MCF 10A (cell line): ENCODE data around the gene DAB1. TPM values are rescaled to one million over a fixed set of nuclear protein-coding genes. Genes with fewer than 3 reads are reported as not detected.

Source experiments
- BruUV-seq: library from RNA; stranded (reverse); fragments of 400-500 nt; replicated peaks from 2 replicates; lab custom pipeline; 2021; lab: Mats Ljungman, UMichigan
- CTCF ChIA-PET: fragments of 300-600 bp; sonication (Branson Sonifier 250); formaldehyde crosslinking; extraction: SDS; loops from one replicate; lab custom pipeline; 2021; ENCODE audit warnings: antibody characterized with exemption, inconsistent platforms; lab: Yijun Ruan, JAX
- POLR2A ChIA-PET: fragments of 300-600, 350-650 bp; sonication (Branson Sonifier 250); formaldehyde crosslinking; extraction: SDS; loops from one replicate; lab custom pipeline; 2020; ENCODE audit warnings: antibody characterized with exemption, inconsistent platforms; lab: Yijun Ruan, JAX
- DNase-seq: peaks from one replicate; pipeline ENCODE4 v3.0.0-alpha.2; 2018; ENCODE audit not compliant: unreplicated experiment
- H3K27ac Mint-ChIP-seq: one replicate; pipeline ENCODE4 v1.8.0; 2022; ENCODE audit warnings: mild to moderate bottlenecking, low read depth, mixed read lengths; ENCODE audit not compliant: unreplicated experiment
- H3K27me3 Mint-ChIP-seq: one replicate; pipeline ENCODE4 v1.8.0; 2022; ENCODE audit warnings: mixed read lengths; ENCODE audit not compliant: insufficient read depth, unreplicated experiment
- H3K36me3 Mint-ChIP-seq: one replicate; pipeline ENCODE4 v1.8.0; 2022; ENCODE audit warnings: mild to moderate bottlenecking, moderate library complexity, mixed read lengths; ENCODE audit not compliant: insufficient read depth, unreplicated experiment
- H3K4me1 Mint-ChIP-seq: one replicate; pipeline ENCODE4 v1.8.0; 2022; ENCODE audit warnings: mixed read lengths; ENCODE audit not compliant: insufficient read depth, unreplicated experiment
- H3K4me3 Mint-ChIP-seq: one replicate; pipeline ENCODE4 v1.8.0; 2022; ENCODE audit warnings: mild to moderate bottlenecking, moderate library complexity, mixed read lengths; ENCODE audit not compliant: unreplicated experiment
- H3K9me3 Mint-ChIP-seq: one replicate; pipeline ENCODE4 v1.8.0; 2022; ENCODE audit warnings: mixed read lengths; ENCODE audit not compliant: unreplicated experiment
- intact Hi-C: fragments of 100-400 bp; cut with micrococcal nuclease; formaldehyde crosslinking; loops from 2 replicates; pipeline ENCODE4 v1.14.1; 2022
- total RNA-seq: library from RNA; stranded (reverse); gene quantifications from 2 replicates; pipeline ENCODE4 v1.2.3, GENCODE V29; 2022
- TF ChIP-seq, protein P1 (sequence below): fragments of 200-600 bp; IDR thresholded peaks from one replicate; pipeline ENCODE4 v1.8.0; 2022; ENCODE audit warnings: antibody characterized with exemption, mild to moderate bottlenecking; ENCODE audit not compliant: unreplicated experiment

DAB1 gene
- total RNA-seq, 1 experiment from 2014 or later, result not detected

DNA sequence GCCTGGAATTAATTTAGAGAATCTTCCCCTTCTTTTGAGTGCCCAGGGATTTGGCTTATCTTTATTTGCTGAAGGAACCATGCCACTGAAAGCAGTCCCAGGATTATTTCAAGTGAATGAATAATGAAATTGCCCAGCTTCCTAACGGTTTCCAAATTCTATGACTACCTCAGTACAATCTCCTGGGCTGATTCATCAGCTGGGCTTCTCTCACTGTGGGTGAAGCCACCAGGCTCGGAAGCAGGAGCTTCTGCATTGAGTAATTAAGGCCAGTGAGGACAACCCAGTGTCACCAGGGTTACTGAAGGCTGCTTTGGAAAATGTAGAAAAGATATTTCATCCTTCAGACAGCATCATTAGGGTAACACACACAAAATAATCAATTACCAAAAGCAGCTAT is 169.8 kb downstream of the DAB1 start:
- Mint-ChIP-seq H3K27ac (no peak overlapping the region), H3K36me3 (no peaks in the 10 kb centered on the region), H3K4me3 (no peak overlapping the region), H3K9me3 (no peaks in the 10 kb centered on the region), H3K4me1 (peaks cover 5% of the 10 kb centered on the region), H3K27me3 (no peaks in the 10 kb centered on the region)
- ChIA-PET CTCF (no interaction called here), POLR2A (interaction anchor here (1.1 to 1.3 kb wide), 2 partner anchors 26 to 28 kb away, joined by 3 to 4 read pairs; no protein-coding TSS in a partner anchor)
- TF ChIP-seq, protein P1, sequence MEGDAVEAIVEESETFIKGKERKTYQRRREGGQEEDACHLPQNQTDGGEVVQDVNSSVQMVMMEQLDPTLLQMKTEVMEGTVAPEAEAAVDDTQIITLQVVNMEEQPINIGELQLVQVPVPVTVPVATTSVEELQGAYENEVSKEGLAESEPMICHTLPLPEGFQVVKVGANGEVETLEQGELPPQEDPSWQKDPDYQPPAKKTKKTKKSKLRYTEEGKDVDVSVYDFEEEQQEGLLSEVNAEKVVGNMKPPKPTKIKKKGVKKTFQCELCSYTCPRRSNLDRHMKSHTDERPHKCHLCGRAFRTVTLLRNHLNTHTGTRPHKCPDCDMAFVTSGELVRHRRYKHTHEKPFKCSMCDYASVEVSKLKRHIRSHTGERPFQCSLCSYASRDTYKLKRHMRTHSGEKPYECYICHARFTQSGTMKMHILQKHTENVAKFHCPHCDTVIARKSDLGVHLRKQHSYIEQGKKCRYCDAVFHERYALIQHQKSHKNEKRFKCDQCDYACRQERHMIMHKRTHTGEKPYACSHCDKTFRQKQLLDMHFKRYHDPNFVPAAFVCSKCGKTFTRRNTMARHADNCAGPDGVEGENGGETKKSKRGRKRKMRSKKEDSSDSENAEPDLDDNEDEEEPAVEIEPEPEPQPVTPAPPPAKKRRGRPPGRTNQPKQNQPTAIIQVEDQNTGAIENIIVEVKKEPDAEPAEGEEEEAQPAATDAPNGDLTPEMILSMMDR, result no peak
- intact Hi-C loops, result no loop called here
- peak; percentile 17 for DNase-seq
- no TSS peak for BruUV-seq

DNA sequence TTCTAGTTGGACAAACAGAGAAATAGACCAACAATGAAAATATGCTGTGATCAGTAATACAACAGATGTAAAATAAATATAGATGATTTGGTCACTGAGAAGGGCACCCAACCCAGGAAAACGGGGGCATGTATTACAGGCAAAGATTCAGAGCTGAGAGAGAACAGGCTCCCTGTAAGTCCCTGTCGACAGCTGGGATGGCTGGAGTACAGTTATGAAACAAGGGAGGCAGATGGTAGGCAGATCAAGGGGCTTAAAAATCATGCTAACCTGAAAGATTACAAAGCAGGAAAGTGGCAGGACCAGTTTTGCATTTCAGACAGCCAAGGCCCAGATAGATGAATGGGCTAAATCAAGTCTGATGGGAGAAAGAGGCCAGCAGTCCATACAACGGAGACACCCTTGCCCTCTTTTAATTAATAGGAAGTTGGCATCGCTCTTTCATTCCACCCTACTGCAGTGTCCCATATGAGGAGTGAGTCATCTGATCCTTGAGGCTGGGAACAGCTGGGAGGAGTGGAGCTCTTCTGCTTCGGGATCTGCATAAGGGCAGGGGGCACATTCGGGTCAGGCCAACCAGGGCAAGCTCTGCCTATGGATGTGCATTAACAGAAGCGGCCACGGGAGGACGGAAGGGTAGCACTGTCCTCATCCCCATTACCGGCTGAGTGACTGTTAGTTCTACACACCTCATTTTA is 171.1 kb downstream of the DAB1 start:
- no peaks in the 10 kb centered on the region for H3K27me3 Mint-ChIP-seq
- no peaks in the 10 kb centered on the region for H3K36me3 Mint-ChIP-seq
- intact Hi-C loops, result no loop called here
- TF ChIP-seq, protein P1, result no peak
- H3K4me3 Mint-ChIP-seq, result no peak overlapping the region
- H3K9me3 Mint-ChIP-seq, result no peaks in the 10 kb centered on the region
- no peak overlapping the region for H3K27ac Mint-ChIP-seq
- peaks cover 5% of the 10 kb centered on the region for H3K4me1 Mint-ChIP-seq
- CTCF ChIA-PET, result no interaction called here
- BruUV-seq, result no TSS peak
- POLR2A ChIA-PET, result no interaction called here
- DNase-seq, result no peak

DNA sequence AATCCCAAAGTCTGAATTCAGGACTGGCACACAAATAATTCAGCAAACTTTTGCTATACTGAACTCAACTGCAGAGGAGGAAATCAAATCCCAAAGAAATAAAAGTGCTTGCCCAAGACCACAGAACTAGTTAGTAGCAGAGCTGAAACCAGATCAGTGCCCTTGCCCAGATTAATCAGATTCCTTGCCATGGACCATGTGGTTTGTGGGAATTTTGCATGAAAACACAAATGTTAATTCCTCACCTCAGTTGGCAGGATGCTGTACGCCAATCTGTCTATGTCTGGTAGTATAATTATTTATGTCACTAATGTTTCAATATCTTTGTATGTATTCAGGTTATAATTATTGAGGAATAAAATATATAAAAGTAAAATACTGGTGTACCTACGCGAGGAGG is 173.8 kb downstream of the DAB1 start:
- intact Hi-C loops, result no loop called here
- DNase-seq, result no peak
- H3K4me1 Mint-ChIP-seq, result peaks cover 5% of the 10 kb centered on the region
- H3K9me3 Mint-ChIP-seq, result no peaks in the 10 kb centered on the region
- TF ChIP-seq, protein P1, result no peak
- CTCF ChIA-PET, result no interaction called here
- BruUV-seq, result no TSS peak
- POLR2A ChIA-PET, result interaction anchor here (1.4 kb wide), 1 partner anchor 28 kb away, joined by 3 read pairs; no protein-coding TSS in a partner anchor
- no peaks in the 10 kb centered on the region for H3K36me3 Mint-ChIP-seq
- H3K27ac Mint-ChIP-seq, result no peak overlapping the region
- no peak overlapping the region for H3K4me3 Mint-ChIP-seq
- no peaks in the 10 kb centered on the region for H3K27me3 Mint-ChIP-seq

DNA sequence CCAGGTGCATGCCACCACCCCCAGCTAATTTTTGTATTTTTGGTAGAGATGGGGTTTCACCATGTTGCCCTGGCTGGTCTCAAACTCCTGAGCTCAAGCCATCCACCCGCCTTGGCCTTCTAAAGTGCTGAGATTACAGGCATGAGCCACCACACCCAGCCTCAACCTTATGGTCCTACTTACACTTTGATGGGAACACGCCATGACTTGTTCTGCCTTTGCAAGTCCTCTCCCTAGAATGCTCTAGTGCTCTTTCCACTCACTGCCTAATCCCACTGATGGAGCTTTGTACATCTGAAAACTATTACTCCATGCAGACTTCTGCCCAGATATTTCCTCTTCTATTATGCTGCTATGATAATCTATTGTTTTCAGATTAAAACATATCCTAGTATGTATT is 174.3 kb downstream of the DAB1 start:
- intact Hi-C loops, result no loop called here
- H3K27ac Mint-ChIP-seq, result no peak overlapping the region
- no peaks in the 10 kb centered on the region for H3K36me3 Mint-ChIP-seq
- POLR2A ChIA-PET, result no interaction called here
- H3K27me3 Mint-ChIP-seq, result no peaks in the 10 kb centered on the region
- CTCF ChIA-PET, result interaction anchor here (1.2 kb wide), 1 partner anchor 23 kb away, joined by 3 read pairs; no protein-coding TSS in a partner anchor
- H3K4me1 Mint-ChIP-seq, result peaks cover 5% of the 10 kb centered on the region
- TF ChIP-seq, protein P1, result no peak
- DNase-seq, result no peak
- H3K9me3 Mint-ChIP-seq, result no peaks in the 10 kb centered on the region
- no peak overlapping the region for H3K4me3 Mint-ChIP-seq
- BruUV-seq, result no TSS peak
